Dedifferentiated amniotic fluid mesenchymal stem cell (primary cell): Measurements from ENCODE around the gene HOXC12.

Source experiments
- DNase-seq: peaks from one replicate; pipeline ENCODE4 v3.0.0-alpha.2; 2016; ENCODE audit errors: extremely low spot score

HOXC12 gene

DNA sequence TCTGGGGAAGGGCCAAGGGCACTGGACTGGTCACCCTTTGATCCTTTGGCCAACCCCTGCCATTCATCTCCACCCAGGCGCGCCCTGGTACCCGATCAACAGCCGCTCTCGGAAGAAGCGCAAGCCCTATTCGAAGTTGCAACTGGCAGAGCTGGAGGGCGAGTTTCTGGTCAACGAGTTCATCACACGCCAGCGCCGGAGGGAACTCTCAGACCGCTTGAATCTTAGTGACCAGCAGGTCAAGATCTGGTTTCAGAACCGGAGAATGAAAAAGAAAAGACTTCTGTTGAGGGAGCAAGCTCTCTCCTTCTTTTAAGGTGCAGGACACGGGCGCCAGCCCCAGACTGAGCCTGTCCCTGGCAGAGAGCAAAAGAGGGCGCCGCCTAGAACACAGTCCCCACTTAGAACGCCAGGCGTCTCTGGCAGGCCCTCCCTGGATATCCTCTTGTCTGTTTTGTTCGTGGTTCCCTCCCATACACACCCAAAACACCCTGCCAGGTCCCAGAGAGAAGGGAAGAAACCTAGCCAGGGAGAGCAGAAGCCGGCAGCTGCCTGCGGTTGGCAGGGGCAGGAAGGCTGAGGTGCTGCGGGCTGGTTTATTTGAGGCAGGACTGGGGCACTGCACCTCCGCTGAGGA, 1.7 kb downstream of the HOXC12 start:
- DNase-seq, result no peak

DNA sequence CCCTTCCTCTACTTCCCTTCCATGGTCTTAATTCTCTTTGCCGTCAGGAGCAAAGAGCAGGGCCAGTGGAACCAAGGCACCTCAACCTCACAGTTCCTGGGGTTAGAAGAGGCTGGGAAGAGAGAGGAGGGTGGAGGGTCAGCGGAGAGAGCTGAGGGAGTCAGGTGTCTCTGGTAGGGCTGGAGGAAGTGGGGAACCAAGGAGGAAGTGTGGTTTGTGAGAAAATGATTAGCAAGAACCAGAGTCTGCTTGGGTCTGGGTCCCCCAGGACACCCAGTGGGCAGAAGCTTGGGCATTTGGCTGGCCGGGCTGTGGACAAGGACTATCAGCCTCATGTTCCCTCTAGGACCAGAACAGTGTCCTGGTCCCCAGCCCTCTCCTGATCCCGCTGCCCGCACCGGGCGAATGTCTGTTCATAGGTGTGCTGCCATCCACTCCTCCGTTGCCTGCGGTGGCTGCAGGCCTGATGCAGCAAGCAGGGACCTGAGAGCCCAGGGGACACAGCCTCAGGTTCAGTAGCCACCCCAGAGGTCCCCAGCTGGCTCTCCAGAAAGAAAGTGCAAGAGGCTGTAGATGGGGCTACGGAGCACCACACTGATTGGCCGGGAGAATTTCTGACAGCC, 2.3 kb downstream of the HOXC12 start:
- no peak for DNase-seq

DNA sequence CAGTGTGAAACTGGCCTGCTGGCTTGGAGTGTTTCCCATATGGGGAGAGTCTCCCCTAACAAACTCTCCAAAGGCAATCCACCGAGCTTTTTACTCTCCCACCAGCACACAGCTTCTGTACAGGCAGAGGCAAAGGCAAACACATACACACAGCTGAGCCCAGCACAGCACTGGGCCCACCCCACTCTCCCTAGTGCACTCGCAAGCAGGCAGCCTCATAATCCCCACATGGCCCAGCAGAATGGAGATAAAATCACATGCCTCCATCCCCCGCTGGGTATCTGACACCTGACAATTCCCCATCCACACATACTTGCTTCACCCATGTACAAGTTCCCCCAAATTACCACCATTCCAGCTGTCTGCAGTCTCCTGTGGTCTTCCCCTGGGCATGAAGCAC, 3.4 kb downstream of the HOXC12 start:
- no peak for DNase-seq

DNA sequence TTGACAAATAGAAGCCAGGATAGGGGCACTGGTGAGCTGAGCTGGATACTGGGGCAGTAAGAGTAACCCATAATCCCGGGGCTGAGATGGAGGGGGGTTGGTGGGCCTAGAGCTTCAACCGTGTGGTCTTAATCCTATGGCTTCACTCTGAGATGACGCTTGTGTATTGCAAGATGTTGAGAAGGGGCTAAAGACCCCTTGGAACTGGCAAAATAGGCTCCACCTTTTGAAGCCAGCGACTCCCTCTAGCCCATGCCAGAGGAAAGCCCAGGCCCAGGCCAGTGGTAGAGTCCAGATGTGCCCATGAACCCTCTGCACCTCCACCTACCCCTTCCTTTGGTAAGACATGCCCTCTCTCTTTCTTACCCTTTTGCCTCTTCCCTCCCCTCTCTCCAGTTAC, 4.6 kb downstream of the HOXC12 start:
- DNase-seq, result no peak

DNA sequence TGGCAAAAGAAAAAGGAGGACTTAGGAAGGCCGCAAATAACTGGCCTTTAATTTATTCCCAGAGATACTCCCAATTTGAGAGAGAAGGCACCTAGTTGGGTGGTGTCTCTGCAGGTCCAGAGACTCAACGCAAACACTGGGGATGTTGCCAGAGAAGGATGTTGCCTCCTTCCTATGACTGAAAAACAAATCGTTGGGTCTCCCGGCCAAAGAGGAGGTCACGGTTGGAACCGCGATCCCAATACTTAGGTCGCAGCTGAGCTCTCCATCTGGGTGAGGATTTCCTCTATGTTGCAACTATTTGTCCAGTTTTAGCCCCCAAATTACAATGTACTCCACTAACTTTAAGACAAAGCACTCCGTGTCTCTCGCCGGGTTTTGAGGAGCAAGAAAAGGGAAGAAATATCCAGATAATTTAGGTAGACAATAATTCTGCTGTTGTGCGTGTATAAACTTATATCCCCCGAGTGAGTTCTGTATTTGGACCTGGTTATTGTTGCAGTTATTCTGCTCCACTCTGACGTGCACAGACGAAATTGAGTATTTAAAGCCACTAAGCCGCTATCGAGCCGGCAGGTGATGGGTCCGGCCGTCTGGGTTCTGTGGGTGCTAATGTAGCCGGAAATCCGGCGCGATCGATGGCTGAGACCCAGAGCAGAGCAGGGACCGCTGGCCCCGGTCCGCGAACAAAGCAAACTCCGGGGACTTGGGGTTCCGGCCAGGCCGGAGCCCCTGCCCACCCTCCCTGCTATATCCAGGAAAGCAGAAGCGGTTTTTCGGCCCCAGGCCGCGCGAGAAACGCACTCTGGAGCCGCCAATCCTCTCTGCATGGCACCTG, 5.7 kb downstream of the HOXC12 start:
- no peak for DNase-seq

DNA sequence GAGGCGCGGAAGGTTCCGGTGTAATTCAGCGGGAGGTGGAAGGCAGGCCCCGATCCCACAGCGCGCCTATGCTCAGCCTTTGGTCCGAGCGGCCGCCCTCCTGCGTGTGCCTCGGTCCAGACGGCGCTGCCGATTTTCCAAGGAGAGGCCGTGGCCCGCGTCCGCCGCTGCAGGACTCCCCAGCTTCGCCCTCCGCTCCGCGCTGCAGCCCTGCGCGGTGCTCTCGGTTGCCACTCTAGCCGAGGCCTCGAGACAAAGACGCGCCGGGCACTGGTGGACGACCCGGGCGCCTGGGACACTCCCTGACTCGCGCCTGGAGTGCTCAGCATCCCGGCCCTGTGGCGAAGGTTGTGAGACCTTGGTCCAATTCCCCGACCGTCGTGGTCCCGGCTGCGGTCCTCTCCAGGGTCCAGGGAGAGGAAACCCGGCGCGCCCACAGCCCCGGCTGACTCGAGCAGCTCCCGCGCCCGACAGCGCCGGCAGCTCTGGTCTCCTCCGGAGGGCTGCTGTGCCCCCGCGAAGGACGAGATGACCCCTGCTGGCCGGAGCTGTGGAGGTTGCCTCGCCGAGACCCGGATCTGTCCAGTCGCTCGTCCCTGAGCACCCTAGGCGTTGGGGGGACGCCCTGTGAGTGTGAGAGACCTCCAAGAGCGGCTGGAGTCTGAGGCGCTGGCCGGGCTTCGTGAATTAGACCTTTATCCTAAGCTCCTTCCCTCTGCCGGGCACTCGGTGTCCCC, 6.5 kb downstream of the HOXC12 start:
- no peak for DNase-seq

DNA sequence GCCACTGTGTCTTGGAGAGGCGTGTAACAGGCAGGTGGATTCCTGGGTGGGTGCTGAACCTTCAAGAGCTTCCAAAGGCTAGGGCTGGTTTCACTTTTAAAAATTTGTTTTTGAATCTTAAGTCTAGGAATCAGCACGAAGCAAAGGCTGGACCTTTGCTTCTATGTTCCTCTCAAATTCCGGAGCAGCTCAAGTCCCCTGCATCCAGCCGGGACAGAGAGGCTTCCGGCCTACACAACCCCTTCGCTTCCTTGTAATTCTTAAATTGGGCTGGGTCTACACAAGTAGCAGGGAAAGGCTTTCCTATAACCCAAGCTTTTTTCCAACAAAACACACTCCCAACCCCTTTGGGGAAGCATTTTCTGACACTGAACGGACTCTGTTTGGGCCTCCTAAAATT, 8.3 kb downstream of the HOXC12 start:
- no peak for DNase-seq

DNA sequence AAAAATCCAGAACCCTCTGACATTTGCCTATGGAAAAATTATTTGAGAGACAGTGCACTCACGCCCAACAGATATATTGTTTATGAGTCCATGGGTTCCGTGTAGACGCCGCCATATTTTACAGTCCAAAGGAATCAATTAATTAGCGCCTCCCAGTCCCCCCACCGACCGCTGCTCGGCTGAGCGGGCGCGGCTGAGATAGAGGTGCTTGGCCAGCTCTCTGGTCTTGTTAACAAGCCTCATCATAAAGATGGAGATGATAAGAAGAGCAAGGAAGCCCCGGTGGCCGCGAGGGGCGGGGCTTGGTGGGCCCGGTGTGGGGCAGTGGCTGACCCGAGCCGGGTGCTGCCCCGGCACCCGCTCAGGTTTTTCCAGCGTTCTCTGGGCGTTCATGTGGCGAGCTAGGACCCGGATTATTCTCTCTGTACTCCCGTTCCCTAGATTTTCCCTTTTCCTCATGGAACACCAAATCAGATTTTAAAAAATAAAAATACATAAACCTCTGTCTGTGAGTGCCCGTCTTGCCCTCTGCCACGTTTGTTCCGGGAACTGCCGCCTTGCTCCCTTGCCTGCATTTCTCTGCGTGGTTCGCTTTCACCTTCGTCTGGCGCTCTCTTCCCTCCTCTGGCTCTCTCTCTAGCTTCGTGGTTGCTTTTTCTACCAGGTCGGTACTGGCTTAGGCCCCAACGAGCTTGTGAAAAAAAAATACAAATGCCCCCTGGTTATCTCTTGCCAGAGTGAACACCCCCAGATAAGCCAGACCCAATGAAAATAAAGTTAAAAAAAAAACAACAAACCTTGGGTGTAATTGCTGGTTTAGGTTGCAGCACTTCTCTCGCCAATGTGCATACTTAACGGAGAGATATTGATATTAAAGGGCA, 9.0 kb downstream of the HOXC12 start:
- DNase-seq, result no peak

DNA sequence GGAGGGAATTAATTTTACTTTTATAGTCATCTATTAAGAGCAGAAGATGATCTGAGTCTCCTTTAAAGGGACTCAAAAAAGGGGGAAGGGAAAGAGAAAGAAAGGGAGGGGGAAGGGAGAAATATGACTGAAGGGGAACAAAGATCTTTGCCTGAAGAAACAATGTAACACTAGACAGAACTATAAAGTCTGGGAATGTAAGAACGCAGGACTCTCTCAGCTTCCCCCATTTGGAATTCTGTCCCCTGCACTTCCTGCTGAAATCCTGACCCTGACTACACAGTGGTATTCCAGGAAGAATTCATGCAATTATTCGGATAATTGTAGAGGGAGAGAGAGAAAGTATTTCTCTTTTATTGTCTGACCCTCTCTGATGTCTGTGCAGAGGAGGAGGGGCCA, 9.6 kb downstream of the HOXC12 start:
- DNase-seq, result no peak

DNA sequence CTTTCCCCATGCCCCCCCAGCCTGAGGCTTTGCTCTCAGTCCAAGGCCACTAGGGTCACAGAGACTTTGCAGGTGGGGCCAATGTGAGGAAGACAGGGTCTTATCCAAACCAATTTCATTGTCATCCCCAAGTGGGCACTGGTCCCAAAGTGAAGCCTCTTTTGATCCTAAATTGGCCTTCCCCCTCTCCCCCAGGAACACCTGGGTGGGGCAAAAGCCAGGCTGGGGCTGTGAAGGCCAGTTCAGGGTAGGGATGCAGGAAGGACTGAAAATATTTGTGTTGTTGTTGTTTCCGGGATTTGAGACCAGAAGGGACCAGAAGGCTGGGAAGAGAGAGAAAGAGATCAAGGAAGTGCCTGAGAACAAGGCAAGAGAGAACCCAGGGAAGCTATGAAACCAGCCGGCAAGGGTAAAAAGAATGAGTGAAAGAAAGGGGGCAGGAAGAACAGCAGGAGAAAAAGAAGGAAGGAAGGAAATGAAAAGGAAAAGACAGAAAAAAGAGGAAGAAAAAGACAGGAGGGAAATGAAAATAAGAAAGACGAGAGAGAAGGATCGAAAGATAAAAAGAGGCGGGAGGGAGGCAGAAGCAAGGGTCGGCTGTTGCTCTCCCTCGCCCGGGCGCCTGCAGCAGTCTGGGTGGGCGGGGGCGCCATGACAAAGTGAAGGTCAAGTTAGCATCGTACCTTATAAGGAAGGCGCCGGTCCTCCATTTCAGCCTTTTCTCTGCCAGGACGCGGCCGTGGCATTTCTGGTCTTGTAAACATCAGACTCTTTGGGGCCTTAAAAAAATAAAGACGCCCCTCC, 10.8 kb downstream of the HOXC12 start:
- no peak for DNase-seq

DNA sequence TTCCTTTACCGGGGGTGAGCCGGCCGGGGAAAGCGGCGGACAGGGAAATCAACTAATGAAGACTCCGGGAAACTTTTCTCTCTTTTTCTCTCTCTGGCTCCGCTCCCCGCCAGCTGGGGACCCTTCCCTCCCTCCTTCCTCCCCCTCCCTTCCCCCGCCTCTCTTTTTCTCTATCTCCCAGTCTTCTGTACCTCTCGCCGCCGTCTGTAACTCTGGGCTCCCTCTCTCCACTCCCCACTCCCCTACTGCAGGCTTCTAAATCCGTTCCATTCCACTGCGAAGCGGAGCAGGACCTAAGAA, 11.3 kb downstream of the HOXC12 start:
- no peak for DNase-seq

DNA sequence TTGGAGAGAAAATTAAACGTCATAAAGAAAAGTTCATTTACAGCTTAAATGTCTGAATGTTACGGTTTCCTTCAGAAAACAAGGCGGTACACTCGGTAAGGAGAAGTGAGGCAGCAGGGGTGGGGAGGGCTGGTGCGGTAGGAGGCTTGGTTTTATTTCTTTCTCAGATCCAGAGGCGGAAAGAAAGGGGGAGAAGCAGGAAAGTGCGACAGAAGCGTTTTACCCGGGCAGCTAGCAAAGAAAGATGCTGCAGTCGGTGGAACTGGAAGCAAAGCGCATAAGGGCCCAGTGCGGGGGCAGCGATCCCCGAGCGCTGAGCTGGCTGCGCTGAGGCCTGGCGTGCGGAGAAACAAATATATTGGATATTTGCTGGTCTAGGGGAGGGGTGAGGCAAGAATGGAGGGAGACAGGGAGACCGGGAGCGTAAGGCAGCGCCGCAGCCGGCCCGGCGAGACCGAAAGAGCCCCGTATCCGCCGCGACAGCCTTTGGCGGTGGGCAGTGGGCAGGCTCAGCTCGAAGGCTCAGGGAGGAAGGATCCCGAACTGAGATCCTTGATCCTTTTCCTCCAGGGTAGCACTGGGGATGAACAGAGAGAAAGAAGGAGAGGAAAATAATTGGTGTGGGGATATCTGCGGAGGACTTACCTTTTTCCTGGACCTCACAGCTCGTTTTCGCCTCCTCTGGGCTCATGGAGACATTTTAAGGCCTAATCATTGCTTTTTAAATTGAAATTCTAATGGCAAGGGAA, 11.9 kb downstream of the HOXC12 start:
- no peak for DNase-seq

DNA sequence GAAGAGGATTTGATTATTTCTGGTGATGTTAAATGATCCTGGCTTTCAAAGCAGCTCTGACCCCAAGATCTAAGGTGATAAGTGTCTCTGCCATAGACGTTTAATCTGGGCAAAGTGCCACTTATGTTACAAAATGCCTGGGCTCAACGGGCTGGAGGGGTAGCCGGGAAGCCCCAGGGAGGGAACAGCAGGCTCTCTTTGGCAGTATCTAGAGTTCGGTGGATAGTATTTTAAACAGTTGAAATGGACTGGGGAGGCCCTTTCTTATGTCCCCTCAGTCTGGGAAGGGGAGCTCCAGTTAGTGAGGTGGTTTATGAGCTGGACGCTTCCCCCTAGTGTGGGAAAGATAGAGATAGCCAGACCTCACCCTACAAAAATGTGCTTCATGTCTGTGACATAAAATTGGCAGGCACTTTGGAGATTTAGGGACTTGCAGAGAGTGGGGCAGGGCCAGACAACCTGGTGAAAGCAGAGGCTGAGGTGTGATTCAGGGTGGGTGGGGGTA, 12.8 kb downstream of the HOXC12 start:
- no peak for DNase-seq

DNA sequence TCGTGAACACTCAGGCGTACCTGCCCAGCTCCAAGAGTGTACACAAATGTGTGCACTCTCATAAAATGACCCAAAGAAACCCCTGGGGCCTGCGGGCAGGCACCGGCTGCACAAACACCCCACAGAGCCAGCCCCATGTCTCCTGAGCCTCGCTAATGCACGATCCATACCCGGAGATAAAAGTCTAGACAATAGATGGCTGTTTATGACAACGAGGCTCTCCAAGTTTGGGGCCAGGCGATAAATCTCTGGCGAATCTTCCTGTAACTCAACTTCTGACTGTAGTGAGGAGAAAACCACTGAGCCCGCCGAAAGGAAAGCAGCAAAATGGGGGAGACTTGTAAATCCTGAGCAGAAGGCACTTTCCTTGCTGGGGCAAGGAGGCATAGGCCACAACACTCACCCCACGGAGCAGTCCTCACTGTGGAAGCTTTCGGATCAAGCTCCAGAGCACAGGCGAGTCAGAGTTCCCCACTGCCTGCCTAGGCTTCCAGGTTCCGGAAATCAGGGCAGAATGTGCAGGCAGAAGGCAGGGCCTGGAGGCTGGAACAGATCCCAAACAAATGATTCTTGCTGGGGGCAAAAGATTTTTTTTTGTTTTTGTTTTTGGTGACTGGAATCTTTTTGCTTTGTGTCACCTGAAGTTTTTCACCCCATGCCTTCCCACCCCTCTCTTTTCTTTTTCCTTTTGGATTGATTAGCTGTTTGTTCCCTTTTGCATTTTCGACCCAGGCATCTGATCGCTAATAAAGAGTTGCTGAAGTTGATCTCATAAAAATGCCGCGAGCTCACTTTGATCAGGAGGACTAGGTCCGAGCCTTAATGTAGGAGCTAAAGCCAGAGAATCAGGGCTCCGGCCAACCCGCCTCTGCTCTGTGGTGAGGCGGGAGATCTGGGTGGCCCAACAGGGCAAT, 13.8 kb downstream of the HOXC12 start:
- no peak for DNase-seq

DNA sequence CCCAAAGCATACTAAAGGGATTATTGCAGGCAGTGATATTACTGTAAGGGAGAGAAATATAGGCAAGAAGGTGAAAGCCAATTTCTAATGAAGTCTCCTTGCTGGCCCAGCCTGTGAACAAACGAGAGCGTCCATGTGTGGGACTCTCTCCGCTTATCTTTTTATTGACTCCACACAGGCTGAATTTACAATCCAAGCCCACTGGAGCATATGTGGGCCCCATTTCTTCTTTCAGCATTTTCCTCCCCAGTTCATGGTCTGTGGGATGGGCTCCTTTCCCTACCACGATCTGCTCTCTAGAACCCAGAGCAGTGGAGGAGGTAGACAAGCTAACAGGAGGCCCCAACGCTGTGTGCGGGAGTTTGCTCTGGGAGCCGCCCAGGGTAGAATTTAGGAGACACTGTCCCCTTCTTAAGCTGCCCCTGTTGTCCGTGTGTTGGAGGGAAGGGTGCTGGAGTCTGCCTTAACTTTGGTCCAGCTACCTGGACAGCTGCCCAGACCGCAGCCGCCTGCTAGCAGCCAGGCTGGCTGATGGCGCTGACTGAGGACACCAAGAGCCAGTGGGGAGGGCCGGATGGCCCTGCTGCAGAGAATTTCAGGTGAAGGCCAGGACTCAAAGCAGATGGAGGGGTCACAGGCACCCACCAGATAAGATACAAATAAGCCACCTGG, 15.0 kb downstream of the HOXC12 start:
- DNase-seq, result no peak

DNA sequence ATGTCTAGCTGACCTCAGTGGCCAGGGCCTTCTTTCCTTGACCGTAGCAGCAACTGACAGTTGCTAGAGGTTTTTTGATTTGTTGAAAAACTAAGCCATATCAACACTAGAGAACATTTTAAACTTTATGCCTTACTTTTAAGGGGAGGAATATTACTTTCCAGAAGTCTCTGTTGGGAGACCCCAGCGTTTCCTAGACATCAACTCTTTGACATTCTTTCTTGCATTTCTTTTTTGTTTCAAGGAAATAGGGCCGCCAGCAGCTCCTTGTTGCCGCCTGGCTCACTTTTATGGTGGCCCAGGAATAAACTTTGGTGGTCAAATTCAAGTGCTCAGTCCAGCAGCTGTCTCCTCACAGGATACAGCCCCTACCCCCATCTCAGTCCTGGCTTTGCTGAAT, 15.7 kb downstream of the HOXC12 start:
- no peak for DNase-seq

DNA sequence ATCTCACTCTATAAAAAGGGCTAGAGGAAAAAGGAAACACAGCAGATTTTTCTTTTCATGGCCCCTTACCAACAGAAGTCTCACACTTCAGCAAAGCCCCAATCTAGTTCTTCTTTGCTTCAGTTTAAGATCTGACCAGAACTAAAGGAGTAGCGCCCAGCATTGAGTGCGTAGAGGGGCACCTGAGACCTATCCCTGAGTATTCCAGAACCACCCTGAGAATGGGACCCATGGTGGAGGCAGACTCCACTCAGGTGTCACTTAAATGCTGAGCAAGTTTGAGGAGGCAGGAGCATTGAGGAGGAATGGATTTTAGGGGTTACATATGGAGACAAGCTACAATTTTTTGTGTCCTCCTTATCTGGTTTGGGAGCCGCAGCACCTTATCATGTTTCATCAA, 16.4 kb downstream of the HOXC12 start:
- DNase-seq, result no peak

DNA sequence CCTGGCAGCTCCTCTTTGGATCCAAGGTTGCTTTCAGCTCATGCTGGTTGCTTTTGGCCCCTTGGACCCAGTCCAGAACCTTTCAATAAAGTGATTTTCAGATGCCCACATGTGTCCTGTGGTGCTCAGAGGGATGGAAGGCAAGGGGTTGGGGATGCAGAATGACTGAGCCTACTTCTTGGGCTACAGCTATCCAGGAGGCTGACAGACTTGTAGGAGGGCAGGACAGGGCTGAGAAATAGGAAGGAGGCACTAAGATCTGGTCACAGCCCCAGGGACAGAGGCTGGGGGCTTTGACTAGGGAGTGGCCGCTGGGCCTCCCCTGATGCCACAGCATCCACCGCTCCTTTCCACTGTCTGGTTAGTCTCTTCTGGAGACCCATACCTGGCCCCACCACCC, 17.0 kb downstream of the HOXC12 start:
- DNase-seq, result no peak
